ENCODE results near the gene LRRC38.
"Not testable (repeated sequence)": the region's sequence is repeated elsewhere in the genome, so short reads cannot be mapped to it uniquely, and the experiment has no call there.

Gene LRRC38

GRCh38 chr1:13513895-13514546 is at the start of gene LRRC38:
Gene LRRC38, minus strand, starts transcription at chr1:13514003. Its CDS starts 410 bp downstream, at chr1:13513593.
- no peak for DNase-seq

- DNase-seq, result not testable (repeated sequence)
Measured at GRCh38 chr1:13562981-13563380, 49.2 kb upstream of the LRRC38 start.

GRCh38 chr1:13560541-13560940 is 46.7 kb upstream of the LRRC38 start:
- no peak for DNase-seq

GRCh38 chr1:13556224-13556764 is 42.5 kb upstream of the LRRC38 start:
- DNase-seq, result no peak

- no peak for DNase-seq
Measured at GRCh38 chr1:13554798-13555197, 41.0 kb upstream of the LRRC38 start.

GRCh38 chr1:13550663-13551062 is 36.9 kb upstream of the LRRC38 start:
- no peak for DNase-seq

- no peak for DNase-seq
Measured at GRCh38 chr1:13549521-13549920, 35.7 kb upstream of the LRRC38 start.

GRCh38 chr1:13549021-13549420 is 35.2 kb upstream of the LRRC38 start:
- no peak for DNase-seq

- no peak for DNase-seq
Measured at GRCh38 chr1:13548281-13548680, 34.5 kb upstream of the LRRC38 start.

GRCh38 chr1:13546791-13547190 is 33.0 kb upstream of the LRRC38 start:
- no peak for DNase-seq

- no peak for DNase-seq
Measured at GRCh38 chr1:13544221-13544556, 30.4 kb upstream of the LRRC38 start.

- DNase-seq, result no peak
Measured at GRCh38 chr1:13543451-13544220, 29.8 kb upstream of the LRRC38 start.

- no peak for DNase-seq
Measured at GRCh38 chr1:13541435-13542215, 27.8 kb upstream of the LRRC38 start.

- DNase-seq, result no peak
Measured at GRCh38 chr1:13540866-13541265, 27.1 kb upstream of the LRRC38 start.

- no peak for DNase-seq
Measured at GRCh38 chr1:13539683-13540082, 25.9 kb upstream of the LRRC38 start.

GRCh38 chr1:13538832-13539231 is 25.0 kb upstream of the LRRC38 start:
- DNase-seq, result no peak

- no peak for DNase-seq
Measured at GRCh38 chr1:13536571-13536970, 22.8 kb upstream of the LRRC38 start.

GRCh38 chr1:13535227-13535626 is 21.4 kb upstream of the LRRC38 start:
- DNase-seq, result no peak

- DNase-seq, result no peak
Measured at GRCh38 chr1:13528320-13528719, 14.5 kb upstream of the LRRC38 start.

- DNase-seq, result no peak
Measured at GRCh38 chr1:13523780-13524477, 10.1 kb upstream of the LRRC38 start.

- DNase-seq, result no peak
Measured at GRCh38 chr1:13520985-13521384, 7.2 kb upstream of the LRRC38 start.

GRCh38 chr1:13517193-13517812 is 3.5 kb upstream of the LRRC38 start:
- DNase-seq, result no peak

All from DMS79 (cell line).